Astrocyte (in vitro differentiated cells and primary cell): ENCODE data around the gene BSG. TPM values are rescaled to one million over a fixed set of nuclear protein-coding genes. Genes with fewer than 3 reads are reported as not detected.

Source experiments
- DNase-seq: peaks from one replicate; pipeline ENCODE4 v3.0.0-alpha.2; 2010; ENCODE audit warnings: low read depth
- FAIRE-seq: peaks from 2 replicates; lab custom pipeline; 2011; peaks lifted over from hg19 to GRCh38; lab: Jason Lieb, UNC
- H2AFZ ChIP-seq: 2 replicates; pipeline ENCODE4 v1.6.0; 2012; ENCODE audit warnings: low read depth, low read length, inconsistent platforms
- H3K27ac ChIP-seq: 2 replicates; pipeline ENCODE4 v1.5.1; 2011; ENCODE audit warnings: low read depth, low read length, inconsistent platforms
- H3K27me3 ChIP-seq: 2 replicates; pipeline ENCODE4 v1.6.0; 2011; ENCODE audit warnings: low read length, inconsistent platforms; ENCODE audit not compliant: insufficient read depth
- H3K36me3 ChIP-seq: 2 replicates; pipeline ENCODE4 v1.5.1; 2011; ENCODE audit warnings: low read length, inconsistent platforms; ENCODE audit not compliant: insufficient read depth
- H3K4me1 ChIP-seq: 2 replicates; pipeline ENCODE4 v1.5.1; 2011; ENCODE audit warnings: low read length, inconsistent platforms; ENCODE audit not compliant: insufficient read depth
- H3K4me2 ChIP-seq: 2 replicates; pipeline ENCODE4 v1.6.0; 2012; ENCODE audit warnings: low read length, inconsistent platforms
- H3K4me3 ChIP-seq: 2 replicates; pipeline ENCODE4 v1.5.1; 2011; ENCODE audit warnings: low read depth, mild to moderate bottlenecking, low read length, inconsistent platforms; ENCODE audit not compliant: insufficient read depth
- H3K79me2 ChIP-seq: 2 replicates; pipeline ENCODE4 v1.6.0; 2012; ENCODE audit warnings: mild to moderate bottlenecking, low read length, inconsistent platforms; ENCODE audit not compliant: insufficient read depth
- H3K9ac ChIP-seq: 2 replicates; pipeline ENCODE4 v1.6.0; 2012; ENCODE audit warnings: mild to moderate bottlenecking, low read length, inconsistent platforms
- H3K9me3 ChIP-seq: 2 replicates; pipeline ENCODE4 v1.5.1; 2012; ENCODE audit warnings: low read depth, mild to moderate bottlenecking, low read length, inconsistent platforms; ENCODE audit not compliant: insufficient read depth
- H4K20me1 ChIP-seq: 2 replicates; pipeline ENCODE4 v1.6.0; 2012; ENCODE audit warnings: low read length, inconsistent platforms; ENCODE audit not compliant: insufficient read depth
- H3K27ac Mint-ChIP-seq: one replicate; pipeline ENCODE4 v1.8.0; 2021; ENCODE audit warnings: mild to moderate bottlenecking, mixed read lengths; ENCODE audit not compliant: unreplicated experiment
- H3K27me3 Mint-ChIP-seq: one replicate; pipeline ENCODE4 v1.8.0; 2021; ENCODE audit warnings: low read depth, mixed read lengths; ENCODE audit not compliant: unreplicated experiment
- H3K36me3 Mint-ChIP-seq: one replicate; pipeline ENCODE4 v1.8.0; 2021; ENCODE audit warnings: low read depth, mixed read lengths; ENCODE audit not compliant: unreplicated experiment
- H3K4me1 Mint-ChIP-seq: one replicate; pipeline ENCODE4 v1.8.0; 2021; ENCODE audit warnings: low read depth, mixed read lengths; ENCODE audit not compliant: unreplicated experiment
- H3K4me3 Mint-ChIP-seq: one replicate; pipeline ENCODE4 v1.8.0; 2021; ENCODE audit warnings: mild to moderate bottlenecking, moderate library complexity, mixed read lengths; ENCODE audit not compliant: unreplicated experiment
- H3K9me3 Mint-ChIP-seq: one replicate; pipeline ENCODE4 v1.8.0; 2021; ENCODE audit warnings: mild to moderate bottlenecking, mixed read lengths; ENCODE audit not compliant: unreplicated experiment
- CTCF ChIP-seq: IDR thresholded peaks from 2 replicates; pipeline ENCODE4 v1.5.1; 2011; ENCODE audit warnings: low read depth, mild to moderate bottlenecking, inconsistent platforms, low read length, moderate library complexity; ENCODE audit not compliant: insufficient read depth
- EZH2 ChIP-seq: IDR thresholded peaks from 2 replicates; pipeline ENCODE4 v1.6.1; 2012; ENCODE audit warnings: mild to moderate bottlenecking, low read length, inconsistent platforms; ENCODE audit not compliant: insufficient read depth
- total RNA-seq: library from RNA; stranded (reverse); gene quantifications from 2 replicates; pipeline ENCODE4 v1.2.1, GENCODE V29; 2021

Gene BSG
- total RNA-seq, 1 donor from 2014 or later: 807 TPM

- Mint-ChIP-seq H3K27ac (no peak overlapping the region), H3K36me3 (peaks cover 3% of the 10 kb centered on the region), H3K9me3 (no peaks in the 10 kb centered on the region), H3K4me1 (peaks cover 13% of the 10 kb centered on the region), H3K4me3 (no peak overlapping the region), H3K27me3 (peaks cover 14% of the 10 kb centered on the region)
- Histone ChIP-seq H2AFZ (no peak overlapping the region), H3K27ac (no peak overlapping the region), H3K4me3 (no peak overlapping the region), H3K4me2 (peak overlapping the region; percentile 63), H4K20me1 (peaks cover 56% of the 10 kb centered on the region), H3K36me3 (no peaks in the 10 kb centered on the region), H3K4me1 (peaks cover 32% of the 10 kb centered on the region), H3K9ac (no peak overlapping the region), H3K27me3 (no peaks in the 10 kb centered on the region), H3K9me3 (no peaks in the 10 kb centered on the region), H3K79me2 (no peaks in the 10 kb centered on the region)
- DNase-seq (no peak), FAIRE-seq (no peak)
- no peak for TF ChIP-seq EZH2
- no peak for TF ChIP-seq CTCF
These were observed 15.8 kb downstream of the BSG start for GRCh38 chr19:588093-588740.

GRCh38 chr19:588741-589692, 16.6 kb downstream of the BSG start:
- no peak for DNase-seq
- TF ChIP-seq EZH2: peak; percentile 50
- TF ChIP-seq CTCF: no peak
- no peaks in the 10 kb centered on the region for H3K9me3 Mint-ChIP-seq
- Histone ChIP-seq H3K27me3 (no peaks in the 10 kb centered on the region), H3K79me2 (no peaks in the 10 kb centered on the region), H3K4me1 (peaks cover 31% of the 10 kb centered on the region), H3K9ac (no peak overlapping the region), H3K4me3 (no peak overlapping the region), H2AFZ (no peak overlapping the region), H3K36me3 (no peaks in the 10 kb centered on the region), H4K20me1 (peaks cover 55% of the 10 kb centered on the region), H3K9me3 (no peaks in the 10 kb centered on the region), H3K27ac (no peak overlapping the region), H3K4me2 (peak overlapping the region; percentile 50)
- peaks cover 21% of the 10 kb centered on the region for H3K27me3 Mint-ChIP-seq
- FAIRE-seq: no peak
- peak overlapping the region; percentile 57 for H3K4me3 Mint-ChIP-seq
- peaks cover 9% of the 10 kb centered on the region for H3K4me1 Mint-ChIP-seq
- H3K27ac Mint-ChIP-seq: no peak overlapping the region
- H3K36me3 Mint-ChIP-seq: peaks cover under 1% of the 10 kb centered on the region
